HG03060 (cell line): Measurements from ENCODE around the gene ITPKC.
"Not testable (repeated sequence)": the region's sequence is repeated elsewhere in the genome, so short reads cannot be mapped to it uniquely, and the experiment has no call there.

Experiments used
- ATAC-seq: cut with Tn5 transposase; IDR thresholded peaks from one replicate; pipeline ENCODE4 v1.9.1; 2021; ENCODE audit warnings: low read depth, moderate number of reproducible peaks; ENCODE audit not compliant: unreplicated experiment

The ITPKC gene

GRCh38 chr19:40714441-40715299 lies 2.2 kb upstream of the ITPKC start:
- no peak for ATAC-seq

GRCh38 chr19:40716031-40716481 lies 856 bp upstream of the ITPKC start:
- no peak for ATAC-seq

GRCh38 chr19:40717325-40717879 lies 490 bp downstream of the ITPKC start:
- no peak for ATAC-seq

- ATAC-seq, result no peak
These were observed 1.2 kb downstream of the ITPKC start for GRCh38 chr19:40717880-40718773.

GRCh38 chr19:40718774-40719391 lies 2.0 kb downstream of the ITPKC start:
- ATAC-seq, result no peak

GRCh38 chr19:40719414-40719894 lies 2.5 kb downstream of the ITPKC start:
- ATAC-seq, result no peak

- no peak for ATAC-seq
These were observed 4.2 kb downstream of the ITPKC start for GRCh38 chr19:40721140-40721486.

GRCh38 chr19:40721936-40722661 lies 5.2 kb downstream of the ITPKC start:
- ATAC-seq, result no peak

- no peak for ATAC-seq
These were observed 6.8 kb downstream of the ITPKC start for GRCh38 chr19:40723661-40724254.

GRCh38 chr19:40724315-40724714 lies 7.4 kb downstream of the ITPKC start:
- ATAC-seq, result no peak

- no peak for ATAC-seq
These were observed 7.9 kb downstream of the ITPKC start for GRCh38 chr19:40724855-40725254.

GRCh38 chr19:40726279-40726678 lies 9.4 kb downstream of the ITPKC start:
- no peak for ATAC-seq

GRCh38 chr19:40730065-40730464 lies 13.2 kb downstream of the ITPKC start:
- not testable (repeated sequence) for ATAC-seq

- not testable (repeated sequence) for ATAC-seq
These were observed 15.4 kb downstream of the ITPKC start for GRCh38 chr19:40732304-40732703.

GRCh38 chr19:40733149-40733548 lies 16.2 kb downstream of the ITPKC start:
- ATAC-seq, result no peak

GRCh38 chr19:40735013-40735771 lies 18.3 kb downstream of the ITPKC start:
- ATAC-seq, result no peak

GRCh38 chr19:40736661-40737060 lies 19.7 kb downstream of the ITPKC start:
- ATAC-seq, result no peak

GRCh38 chr19:40737102-40737644 lies 20.3 kb downstream of the ITPKC start:
- no peak for ATAC-seq
